Liver (tissue), 9 donors: ENCODE data around the gene IFIH1. TPM values are rescaled to one million over a fixed set of nuclear protein-coding genes. Genes with fewer than 3 reads are reported as not detected.

Source experiments
- DNase-seq: peaks from one replicate; pipeline ENCODE4 v3.0.0-alpha.2; 2017; ENCODE audit warnings: low spot score
- H3K27ac ChIP-seq, 2 donors: one replicate each; pipeline ENCODE4 v1.7.0; 2013; ENCODE audit warnings: inconsistent platforms in 2 of 2, low read length in 2 of 2, control low read depth in 1 of 2, low read depth in 1 of 2, mild to moderate bottlenecking in 1 of 2
- H3K27me3 ChIP-seq, 4 donors: one replicate each; pipeline versions ENCODE4 v1.6.1 to v1.7.0; 2013; ENCODE audit warnings: low read length in 3 of 4, inconsistent platforms in 1 of 4, mild to moderate bottlenecking in 1 of 4, moderate library complexity in 1 of 4; ENCODE audit not compliant: control insufficient read depth in 4 of 4, insufficient read depth in 4 of 4
- H3K36me3 ChIP-seq, 4 donors: one replicate each; pipeline versions ENCODE4 v1.6.1 to v1.7.0; 2013; ENCODE audit warnings: low read length in 3 of 4, mild to moderate bottlenecking in 3 of 4, low read depth in 1 of 4, moderate library complexity in 1 of 4; ENCODE audit not compliant: control insufficient read depth in 4 of 4, insufficient read depth in 3 of 4
- H3K4me1 ChIP-seq, 4 donors: one replicate each; pipeline versions ENCODE4 v1.6.1 to v1.7.0; 2013; ENCODE audit warnings: low read length in 3 of 4, mild to moderate bottlenecking in 3 of 4, moderate library complexity in 1 of 4; ENCODE audit not compliant: control insufficient read depth in 4 of 4, insufficient read depth in 4 of 4
- H3K4me3 ChIP-seq, 3 donors: one replicate each; pipeline versions ENCODE4 v1.6.1 to v1.7.0; 2013; ENCODE audit warnings: low read length in 3 of 3, control low read depth in 1 of 3, low read depth in 1 of 3, mild to moderate bottlenecking in 1 of 3
- H3K9ac ChIP-seq, 2 donors: one replicate each; pipeline ENCODE4 v1.7.0; 2013; ENCODE audit warnings: low read length in 2 of 2, mild to moderate bottlenecking in 2 of 2, moderate library complexity in 2 of 2, control low read depth in 1 of 2, low read depth in 1 of 2
- H3K9me3 ChIP-seq, 4 donors: one replicate each; pipeline versions ENCODE4 v1.6.1 to v1.7.0; 2013; ENCODE audit warnings: low read length in 3 of 4; ENCODE audit not compliant: control insufficient read depth in 4 of 4
- ATF3 ChIP-seq: IDR thresholded peaks from 2 replicates; pipeline ENCODE4 v1.6.1; 2016; ENCODE audit warnings: antibody characterized with exemption
- CTCF ChIP-seq: fragments of 150-350 bp; IDR thresholded peaks from 2 replicates; pipeline ENCODE4 v1.5.1; 2017; ENCODE audit warnings: improper control_type of control experiment, low read depth, low read length; ENCODE audit not compliant: missing input control
- EGR1 ChIP-seq, 2 donors: IDR thresholded peaks; 2 replicates each; pipeline ENCODE4 v1.6.1; 2016 to 2018; ENCODE audit warnings: antibody characterized with exemption in 2 of 2, low read depth in 2 of 2
- FOXA1 ChIP-seq: IDR thresholded peaks from 2 replicates; pipeline ENCODE4 v1.6.1; 2016; ENCODE audit warnings: antibody characterized with exemption
- FOXA2 ChIP-seq: IDR thresholded peaks from 2 replicates; pipeline ENCODE4 v1.6.1; 2016; ENCODE audit warnings: antibody characterized with exemption
- HNF4A ChIP-seq, 2 donors: conservative IDR thresholded peaks; 2 replicates each; pipeline ENCODE4 v1.6.1; 2016; ENCODE audit warnings: antibody characterized with exemption in 2 of 2, mild to moderate bottlenecking in 2 of 2
- HNF4G ChIP-seq: IDR thresholded peaks from 2 replicates; pipeline ENCODE4 v1.6.1; 2016; ENCODE audit warnings: antibody characterized with exemption
- JUND ChIP-seq, 2 donors: IDR thresholded peaks; 2 replicates each; pipeline ENCODE4 v1.6.1; 2016; ENCODE audit warnings: antibody characterized with exemption in 2 of 2
- MAX ChIP-seq: IDR thresholded peaks from 2 replicates; pipeline ENCODE4 v1.6.1; 2016; ENCODE audit warnings: antibody characterized with exemption
- NR2F2 ChIP-seq: IDR thresholded peaks from 2 replicates; pipeline ENCODE4 v1.6.1; 2016; ENCODE audit warnings: antibody characterized with exemption
- RAD21 ChIP-seq, 2 donors: IDR thresholded peaks; 2 replicates each; pipeline ENCODE4 v1.6.1; 2016; ENCODE audit warnings: antibody characterized with exemption in 2 of 2, mild to moderate bottlenecking in 2 of 2
- REST ChIP-seq: IDR thresholded peaks from 2 replicates; pipeline ENCODE4 v1.6.1; 2016; ENCODE audit warnings: antibody characterized with exemption, mild to moderate bottlenecking
- SP1 ChIP-seq: IDR thresholded peaks from 2 replicates; pipeline ENCODE4 v1.6.1; 2018; ENCODE audit warnings: antibody characterized with exemption, mild to moderate bottlenecking
- TAF1 ChIP-seq: conservative IDR thresholded peaks from 2 replicates; pipeline ENCODE4 v1.6.1; 2016; ENCODE audit warnings: antibody characterized with exemption, mild to moderate bottlenecking
- YY1 ChIP-seq: IDR thresholded peaks from 2 replicates; pipeline ENCODE4 v1.6.1; 2016; ENCODE audit warnings: antibody characterized with exemption, mild to moderate bottlenecking
- whole genome bisulfite sequencing: extraction: QIAGEN DNeasy Blood & Tissue Kit; methylation state at CpG from one replicate; pipeline ENCODE4 v1.1.7; 2013; 5-methylcytosine and 5-hydroxymethylcytosine counted together
- polyA plus RNA-seq, 2 donors: library from polyadenylated mRNA; stranded (reverse) in 1 of 2; unstranded in 1 of 2; fragments of 200-250 nt in 1 of 2; fragments of >200 nt in 1 of 2; fragmentation: Nextera tagmentation in 1 of 2; extraction: Ambion mirVana in 1 of 2; gene quantifications; one replicate each; pipeline versions ENCODE4 v1.2.1 to v1.2.3, GENCODE V29; 2013 to 2015
- total RNA-seq, 2 donors: library from RNA; depleted of rRNA; stranded (reverse); fragments of >200 nt; gene quantifications; one replicate each; pipeline ENCODE4 v1.2.3, GENCODE V29; 2014
- donor health status: healthy.
- donor health status: healthy.
- donor health status: healthy.
- donor health status: healthy.
- donor health status: healthy.

Gene IFIH1
- total and polyA plus RNA-seq, 4 donors: 5.5 to 13.2 (median 7.9) TPM

GRCh38 chr2:162301877-162302276, 16.6 kb downstream of the IFIH1 start:
- DNase-seq: no peak
- Histone ChIP-seq H3K4me3 (no peak overlapping the region), H3K4me1 (peaks cover 0 to 29% (median 14%) of the 10 kb centered on the region in 4 donors), H3K27me3 (no peaks in the 10 kb centered on the region), H3K36me3 (peaks cover 2 to 5% (median 4%) of the 10 kb centered on the region in 4 donors), H3K27ac (peak overlapping the region; percentile 10 to 16), H3K9me3 (no peaks in the 10 kb centered on the region), H3K9ac (no peak overlapping the region)
- 31% methylated on average over 1 of the region's 1 CpG for WGBS
- no peak for TF ChIP-seq REST
- TF ChIP-seq SP1: no peak
- no peak for TF ChIP-seq YY1

- peak overlapping the region; percentile 10 to 16 for H3K27ac ChIP-seq
- no peak for DNase-seq
- H3K9me3 ChIP-seq: no peaks in the 10 kb centered on the region
- no peak overlapping the region for H3K4me3 ChIP-seq
- H3K27me3 ChIP-seq: no peaks in the 10 kb centered on the region
- H3K4me1 ChIP-seq: peaks cover 0 to 29% (median 14%) of the 10 kb centered on the region in 4 donors
- no peak for TF ChIP-seq EGR1 (IDR thresholded peaks at IDR 0.05; ENCODE audit: low read depth in 2 of 2)
- TF ChIP-seq JUND (IDR thresholded peaks at IDR 0.05): no peak
- peak; percentile 86 for TF ChIP-seq CTCF
- peak; percentile 73 to 81 for TF ChIP-seq RAD21 (IDR thresholded peaks at IDR 0.05)
- peaks cover 2 to 4% (median 3%) of the 10 kb centered on the region in 4 donors for H3K36me3 ChIP-seq
- WGBS: 6% methylated on average over 6 of the region's 6 CpGs
- H3K9ac ChIP-seq: no peak overlapping the region
These were observed 17.2 kb downstream of the IFIH1 start for GRCh38 chr2:162301151-162301804.

GRCh38 chr2:162300266-162300665, 18.2 kb downstream of the IFIH1 start:
- Histone ChIP-seq H3K4me3 (no peak overlapping the region), H3K4me1 (peaks cover 0 to 29% (median 14%) of the 10 kb centered on the region in 4 donors), H3K36me3 (peaks cover 0 to 3% (median 0%) of the 10 kb centered on the region in 4 donors), H3K9me3 (no peaks in the 10 kb centered on the region), H3K9ac (no peak overlapping the region), H3K27ac (no peak overlapping the region), H3K27me3 (no peaks in the 10 kb centered on the region)
- DNase-seq: no peak
- TF ChIP-seq FOXA2 (no peak), HNF4G (no peak), TAF1 (no peak), MAX (no peak), NR2F2 (no peak), JUND (IDR thresholded peaks at IDR 0.05) (no peak), ATF3 (no peak), YY1 (no peak), CTCF (no peak), RAD21 (IDR thresholded peaks at IDR 0.05) (no peak), FOXA1 (no peak), HNF4A (conservative IDR thresholded peaks at IDR 0.05) (no peak), REST (no peak)
